H1 (cell line): Measurements from ENCODE around the gene GPC4. TPM values are rescaled to one million over a fixed set of nuclear protein-coding genes. Genes with fewer than 3 reads are reported as not detected.

ENCODE experiments used
- RNF2 ChIP-seq: fragments of 200-900, 300-1000 bp; sonication (generic); IDR thresholded peaks from 2 replicates; pipeline ENCODE4 v1.7.1; 2016; ENCODE audit warnings: borderline replicate concordance, low read depth, mild to moderate bottlenecking, antibody characterized with exemption, low read length; ENCODE audit not compliant: poor library complexity, severe bottlenecking; ENCODE audit errors: missing control alignments
- polyA plus RNA-seq, 7 experiments: library from polyadenylated mRNA; depleted of rRNA in 3 of 7; stranded (reverse) in 5 of 7; unstranded in 2 of 7; fragments of >200 nt in 5 of 7; fragments of 200-250 nt in 2 of 7; gene quantifications; 1 replicate in 5 of 7; 2 replicates in 1 of 7; 4 replicates in 1 of 7; pipeline versions ENCODE4 v1.2.1 to v1.2.3, GENCODE V29; 2011 to 2013; ENCODE audit warnings: missing spikeins in 2 of 7, mixed read lengths in 2 of 7
- total RNA-seq: library from RNA; stranded (reverse); fragmentation: NEBNext Ultra II Directional; extraction: Animal tissue kit (Norgen Biotek cat#: 25700); gene quantifications from 2 replicates; pipeline ENCODE4 v1.2.1, GENCODE V29; 2021

Gene GPC4
- total and polyA plus RNA-seq, 2 of the 8 experiments (the other 6 are each of a cell fraction or from before 2014, with no cell fraction given) = 46.8 to 230 TPM

GRCh38 chrX:133434197-133434820 is 19.0 kb upstream of the GPC4 start (continued):
- TF ChIP-seq RNF2 = no peak
